Vagina (tissue), 2 donors: ENCODE data around the gene MTHFD1L. TPM values are rescaled to one million over a fixed set of nuclear protein-coding genes. Genes with fewer than 3 reads are reported as not detected.

ENCODE experiments used
- DNase-seq, 2 donors: peaks; one replicate each; pipeline ENCODE4 v3.0.0-alpha.2; 2017; ENCODE audit errors: extremely low spot score in 2 of 2
- H3K27ac ChIP-seq: fragments of 200-600 bp; sonication (generic); one replicate; pipeline ENCODE4 v1.5.1; 2019
- H3K27me3 ChIP-seq: fragments of 200-600 bp; sonication (generic); one replicate; pipeline ENCODE4 v1.5.1; 2019
- H3K36me3 ChIP-seq, 2 donors: fragments of 200-600 bp; sonication (generic); one replicate each; pipeline ENCODE4 v1.5.1; 2017 to 2019
- H3K4me1 ChIP-seq: fragments of 200-600 bp; sonication (generic); one replicate; pipeline ENCODE4 v1.5.1; 2019
- H3K4me3 ChIP-seq, 2 donors: fragments of 200-600 bp; sonication (generic); 1 replicate in 1 of 2; 2 replicates in 1 of 2; pipeline ENCODE4 v1.5.1; 2016 to 2019
- H3K9me3 ChIP-seq: fragments of 200-600 bp; sonication (generic); one replicate; pipeline ENCODE4 v1.5.1; 2019
- CTCF ChIP-seq, 3 experiments: fragments of 450-650 bp in 2 of 3; fragments of 200-600 bp in 1 of 3; sonication (generic) in 1 of 3; IDR thresholded peaks; one replicate each; pipeline ENCODE4 v1.5.1; 2017 to 2019; ENCODE audit warnings: antibody characterized with exemption in 3 of 3, mild to moderate bottlenecking in 2 of 3, moderate library complexity in 2 of 3
- POLR2A ChIP-seq, 2 donors: fragments of 450-650 bp; IDR thresholded peaks; one replicate each; pipeline ENCODE4 v1.6.1; 2017; ENCODE audit warnings: antibody characterized with exemption in 2 of 2, mild to moderate bottlenecking in 2 of 2, moderate library complexity in 2 of 2
- POLR2AphosphoS5 ChIP-seq, 2 donors: sonication (generic); formaldehyde crosslinking; IDR thresholded peaks; one replicate each; pipeline ENCODE4 v1.9.0; 2017; ENCODE audit warnings: antibody characterized with exemption in 2 of 2, mild to moderate bottlenecking in 2 of 2, low read depth in 1 of 2; ENCODE audit not compliant: insufficient read depth in 1 of 2
- intact Hi-C: fragments of 100-400 bp; cut with DNase I; formaldehyde crosslinking; loops from one replicate; pipeline ENCODE4 v1.15.1; 2023
- total RNA-seq: library from RNA; depleted of rRNA; stranded (reverse); fragments of >200 nt; gene quantifications from one replicate; pipeline ENCODE4 v1.2.3, GENCODE V29; 2016

Gene MTHFD1L
- total RNA-seq, 1 donor from 2014 or later = 2.7 TPM

GRCh38 chr6:150866991-150867501 lies 1.5 kb downstream of the MTHFD1L start:
- intact Hi-C loops = no loop called here
- Histone ChIP-seq H3K4me1 (no peaks in the 10 kb centered on the region), H3K27ac (peak overlapping the region; percentile 83), H3K4me3 (peak overlapping the region; percentile 60 to 89), H3K9me3 (no peaks in the 10 kb centered on the region), H3K36me3 (no peaks in the 10 kb centered on the region), H3K27me3 (no peaks in the 10 kb centered on the region)
- TF ChIP-seq CTCF (IDR thresholded peaks at IDR 0.05) (no peak), POLR2AphosphoS5 (IDR thresholded peaks at IDR 0.05; ENCODE audit: insufficient read depth in 1 of 2, low read depth in 1 of 2) (no peak), POLR2A (IDR thresholded peaks at IDR 0.05) (no peak)
- DNase-seq = no peak

GRCh38 chr6:150868759-150869158 lies 3.3 kb downstream of the MTHFD1L start:
- H3K4me3 ChIP-seq = no peak overlapping the region
- no peaks in the 10 kb centered on the region for H3K36me3 ChIP-seq
- H3K27me3 ChIP-seq = no peaks in the 10 kb centered on the region
- DNase-seq = no peak
- H3K27ac ChIP-seq = no peak overlapping the region
- intact Hi-C loops = no loop called here
- H3K4me1 ChIP-seq = no peaks in the 10 kb centered on the region
- no peaks in the 10 kb centered on the region for H3K9me3 ChIP-seq
- TF ChIP-seq CTCF (IDR thresholded peaks at IDR 0.05) (no peak), POLR2AphosphoS5 (IDR thresholded peaks at IDR 0.05; ENCODE audit: insufficient read depth in 1 of 2, low read depth in 1 of 2) (no peak), POLR2A (IDR thresholded peaks at IDR 0.05) (no peak)

GRCh38 chr6:150874179-150874578 lies 8.7 kb downstream of the MTHFD1L start:
- no peaks in the 10 kb centered on the region for H3K36me3 ChIP-seq
- TF ChIP-seq CTCF (IDR thresholded peaks at IDR 0.05) (no peak), POLR2AphosphoS5 (IDR thresholded peaks at IDR 0.05; ENCODE audit: insufficient read depth in 1 of 2, low read depth in 1 of 2) (no peak), POLR2A (IDR thresholded peaks at IDR 0.05) (no peak)
- DNase-seq = no peak
- H3K27ac ChIP-seq = no peak overlapping the region
- H3K9me3 ChIP-seq = no peaks in the 10 kb centered on the region
- H3K4me3 ChIP-seq = no peak overlapping the region
- intact Hi-C loops = no loop called here
- no peaks in the 10 kb centered on the region for H3K27me3 ChIP-seq
- H3K4me1 ChIP-seq = no peaks in the 10 kb centered on the region

DNA sequence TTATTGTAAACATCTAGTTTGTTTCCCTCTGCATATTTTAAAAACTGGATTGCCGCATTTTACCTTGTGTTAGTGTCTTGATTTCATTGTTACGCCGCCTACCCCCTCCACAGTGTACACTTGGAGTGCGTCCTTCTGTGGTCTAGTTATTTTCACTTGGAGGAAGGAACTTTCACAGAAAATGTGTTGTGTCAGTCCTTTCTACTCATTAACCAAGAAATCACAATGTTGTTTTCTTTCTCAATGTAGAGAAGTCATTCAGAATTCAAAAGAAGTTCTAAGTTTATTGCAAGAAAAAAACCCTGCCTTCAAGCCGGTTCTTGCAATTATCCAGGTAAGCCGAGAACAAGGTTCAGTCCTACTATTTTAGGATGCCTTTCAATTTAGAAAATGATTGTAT lies 10.3 kb downstream of the MTHFD1L start:
- Histone ChIP-seq H3K4me1 (no peaks in the 10 kb centered on the region), H3K36me3 (no peaks in the 10 kb centered on the region), H3K9me3 (no peaks in the 10 kb centered on the region), H3K27me3 (no peaks in the 10 kb centered on the region), H3K27ac (no peak overlapping the region), H3K4me3 (no peak overlapping the region)
- no peak for TF ChIP-seq POLR2A (IDR thresholded peaks at IDR 0.05)
- TF ChIP-seq CTCF (IDR thresholded peaks at IDR 0.05) = no peak
- TF ChIP-seq POLR2AphosphoS5 (IDR thresholded peaks at IDR 0.05; ENCODE audit: insufficient read depth in 1 of 2, low read depth in 1 of 2) = no peak
- no peak for DNase-seq
- intact Hi-C loops = no loop called here

DNA sequence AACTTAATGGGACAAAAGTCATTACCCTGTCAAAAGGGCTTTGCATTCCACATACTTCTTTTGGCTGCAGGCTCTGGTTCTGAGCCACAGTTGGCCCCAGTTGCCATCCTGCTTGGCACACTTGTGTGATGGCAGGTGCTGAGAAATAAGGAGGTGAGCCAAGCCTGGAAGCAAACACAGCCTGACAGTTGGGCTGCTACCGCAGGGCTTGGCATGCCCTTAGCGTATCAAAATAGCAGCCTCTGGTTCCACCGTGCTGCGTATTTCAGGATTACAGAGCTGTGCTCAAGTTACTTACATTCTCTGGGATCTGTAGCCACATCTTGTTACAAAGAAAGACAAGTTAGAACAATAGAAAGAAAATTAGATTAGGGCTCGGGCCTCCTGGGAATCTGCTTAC lies 11.1 kb downstream of the MTHFD1L start:
- intact Hi-C loops = no loop called here
- Histone ChIP-seq H3K4me3 (no peak overlapping the region), H3K27ac (no peak overlapping the region), H3K4me1 (peaks cover under 1% of the 10 kb centered on the region), H3K9me3 (no peaks in the 10 kb centered on the region), H3K27me3 (no peaks in the 10 kb centered on the region), H3K36me3 (no peaks in the 10 kb centered on the region)
- TF ChIP-seq POLR2A (IDR thresholded peaks at IDR 0.05) (no peak), CTCF (IDR thresholded peaks at IDR 0.05) (no peak), POLR2AphosphoS5 (IDR thresholded peaks at IDR 0.05; ENCODE audit: insufficient read depth in 1 of 2, low read depth in 1 of 2) (no peak)
- no peak for DNase-seq
